Activated T-cell treated with anti-CD3 and anti-CD28 coated beads for 48 hours (primary cell): ENCODE results near the gene TALDO1.
A peak's percentile ranks its signal among the peaks of the same experiment; 100 is the strongest.
"Not testable (repeated sequence)": the region's sequence is repeated elsewhere in the genome, so short reads cannot be mapped to it uniquely, and the experiment has no call there.

ENCODE experiments used
- DNase-seq: peaks from one replicate; pipeline ENCODE4 v3.0.0-alpha.2; 2020; ENCODE audit warnings: low read depth

Gene TALDO1

DNA sequence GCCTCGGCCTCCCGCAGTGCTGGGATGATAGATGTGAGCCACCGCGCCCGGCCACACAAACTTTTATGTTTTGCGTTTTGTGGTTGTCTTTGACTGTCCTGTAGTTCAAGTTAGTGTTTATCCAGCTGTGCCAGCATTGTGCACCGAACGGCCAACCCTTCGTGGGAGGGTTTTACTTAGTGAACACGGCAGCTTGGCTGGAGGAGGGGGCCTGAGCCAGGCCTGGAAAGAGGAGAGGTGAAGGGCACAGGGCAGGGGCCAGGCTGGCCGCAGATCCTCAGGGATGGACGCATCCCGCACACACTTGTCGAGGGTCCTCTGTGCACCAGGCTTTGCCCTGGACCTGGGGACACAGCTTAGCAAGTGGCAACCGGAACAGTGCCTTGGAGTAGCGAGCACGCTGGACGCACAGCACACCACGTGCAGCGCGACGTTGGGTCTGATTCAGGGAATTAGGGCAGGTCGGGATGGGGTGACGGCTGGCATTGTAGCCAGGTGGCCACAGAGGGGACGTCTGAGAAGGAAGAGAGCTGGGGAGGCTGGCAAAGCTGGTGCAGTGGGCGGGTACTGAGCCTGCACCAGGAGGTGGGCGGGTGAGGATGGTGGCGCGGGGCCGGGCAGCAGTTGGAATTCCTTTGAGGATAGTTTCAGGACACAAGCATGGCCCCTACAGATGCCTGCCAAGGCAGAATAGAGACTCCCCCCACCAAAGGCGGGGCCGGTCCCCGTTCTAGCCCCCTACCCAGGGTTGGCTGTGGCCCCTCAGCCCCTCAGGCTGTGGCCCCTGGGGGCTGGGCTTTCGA is 27.8 kb upstream of the TALDO1 start:
- no peak for DNase-seq

DNA sequence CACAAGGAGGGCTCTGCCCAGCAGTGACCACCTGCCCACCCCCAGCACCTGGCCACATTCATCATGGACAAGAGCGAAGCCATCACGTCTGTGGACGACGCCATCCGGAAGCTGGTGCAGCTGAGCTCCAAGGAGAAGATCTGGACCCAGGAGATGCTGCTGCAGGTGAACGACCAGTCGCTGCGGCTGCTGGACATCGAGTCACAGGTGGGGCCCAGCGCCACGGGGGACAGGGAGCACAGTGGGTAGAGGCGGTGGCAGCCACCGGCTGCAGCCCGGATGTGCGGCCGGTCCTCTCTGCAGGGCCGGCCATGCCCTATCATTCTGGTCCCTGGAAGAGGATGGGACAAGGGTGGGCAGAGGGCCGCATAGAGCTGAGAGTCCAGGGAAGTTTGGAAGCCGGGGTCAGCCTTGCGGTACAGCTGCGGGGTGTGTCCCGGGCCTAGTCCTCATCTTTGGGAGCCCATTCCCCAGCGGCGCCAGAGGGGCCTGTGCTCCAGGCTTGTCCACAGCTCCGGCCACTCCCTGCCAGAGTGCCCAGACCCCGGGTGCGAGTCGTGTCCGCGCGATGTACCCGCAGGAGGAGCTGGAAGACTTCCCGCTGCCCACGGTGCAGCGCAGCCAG is 27.1 kb upstream of the TALDO1 start:
- no peak for DNase-seq

DNA sequence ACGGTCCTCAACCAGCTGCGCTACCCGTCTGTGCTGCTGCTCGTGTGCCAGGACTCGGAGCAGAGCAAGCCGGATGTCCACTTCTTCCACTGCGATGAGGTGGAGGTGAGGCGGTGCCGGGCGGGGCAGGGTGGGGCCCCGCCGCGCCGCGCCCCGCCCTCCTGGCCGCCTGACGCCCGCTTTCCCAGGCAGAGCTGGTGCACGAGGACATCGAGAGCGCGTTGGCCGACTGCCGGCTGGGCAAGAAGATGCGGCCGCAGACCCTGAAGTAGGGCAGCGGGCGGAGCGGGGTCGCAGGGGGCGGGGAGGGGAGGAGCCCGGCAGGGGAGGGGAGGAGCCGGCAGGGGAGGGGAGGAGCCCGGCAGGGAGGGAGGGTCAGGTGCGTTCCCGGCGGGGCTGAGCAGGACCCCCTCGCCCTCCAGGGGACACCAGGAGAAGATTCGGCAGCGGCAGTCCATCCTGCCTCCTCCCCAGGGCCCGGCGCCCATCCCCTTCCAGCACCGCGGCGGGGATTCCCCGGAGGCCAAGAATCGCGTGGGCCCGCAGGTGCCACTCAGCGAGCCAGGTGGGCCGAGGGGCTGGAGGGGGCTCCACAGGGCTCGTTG is 26.5 kb upstream of the TALDO1 start:
- DNase-seq, result no peak

DNA sequence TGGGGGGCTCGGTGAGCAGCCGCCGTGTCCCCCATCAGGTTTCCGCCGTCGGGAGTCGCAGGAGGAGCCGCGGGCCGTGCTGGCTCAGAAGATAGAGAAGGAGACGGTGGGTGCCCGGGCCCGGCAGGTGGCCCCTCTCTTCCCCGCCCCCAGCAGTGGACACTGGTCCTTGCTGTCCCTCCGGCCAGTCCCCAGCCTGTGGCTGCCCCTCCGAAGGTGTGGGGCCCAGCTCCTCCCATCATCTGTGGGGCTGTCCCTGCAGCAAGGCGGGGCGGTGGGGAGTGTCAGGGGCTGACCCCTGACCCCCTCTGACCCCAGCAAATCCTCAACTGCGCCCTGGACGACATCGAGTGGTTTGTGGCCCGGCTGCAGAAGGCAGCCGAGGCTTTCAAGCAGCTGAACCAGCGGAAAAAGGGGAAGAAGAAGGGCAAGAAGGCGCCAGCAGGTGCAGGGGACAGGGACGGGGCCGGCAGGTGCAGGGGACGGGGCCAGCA is 26.0 kb upstream of the TALDO1 start:
- DNase-seq, result no peak

DNA sequence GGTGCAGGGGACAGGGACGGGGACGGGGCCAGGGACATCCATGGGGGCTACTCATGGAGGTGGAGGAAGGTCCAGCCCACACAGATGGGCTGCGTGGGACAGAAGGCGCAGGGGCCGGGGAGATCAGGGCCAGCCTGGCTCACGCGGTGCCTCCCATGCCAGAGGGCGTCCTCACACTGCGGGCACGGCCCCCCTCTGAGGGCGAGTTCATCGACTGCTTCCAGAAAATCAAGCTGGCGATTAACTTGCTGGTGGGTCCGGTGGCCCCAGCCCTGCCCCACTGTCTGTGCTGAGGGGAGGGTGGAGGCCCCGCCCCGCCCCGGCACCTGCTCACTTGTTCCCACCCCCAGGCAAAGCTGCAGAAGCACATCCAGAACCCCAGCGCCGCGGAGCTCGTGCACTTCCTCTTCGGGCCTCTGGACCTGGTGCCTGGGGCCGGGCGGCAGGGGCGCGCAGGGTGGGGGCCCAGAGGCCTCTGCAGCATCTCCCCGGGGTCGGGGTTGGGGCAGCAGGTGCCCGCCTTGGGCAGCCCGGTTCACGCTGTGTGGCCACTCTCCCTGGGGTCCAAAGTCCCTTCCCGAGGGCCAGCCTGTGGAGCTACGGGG is 25.4 kb upstream of the TALDO1 start:
- DNase-seq, result peak; percentile 37

DNA sequence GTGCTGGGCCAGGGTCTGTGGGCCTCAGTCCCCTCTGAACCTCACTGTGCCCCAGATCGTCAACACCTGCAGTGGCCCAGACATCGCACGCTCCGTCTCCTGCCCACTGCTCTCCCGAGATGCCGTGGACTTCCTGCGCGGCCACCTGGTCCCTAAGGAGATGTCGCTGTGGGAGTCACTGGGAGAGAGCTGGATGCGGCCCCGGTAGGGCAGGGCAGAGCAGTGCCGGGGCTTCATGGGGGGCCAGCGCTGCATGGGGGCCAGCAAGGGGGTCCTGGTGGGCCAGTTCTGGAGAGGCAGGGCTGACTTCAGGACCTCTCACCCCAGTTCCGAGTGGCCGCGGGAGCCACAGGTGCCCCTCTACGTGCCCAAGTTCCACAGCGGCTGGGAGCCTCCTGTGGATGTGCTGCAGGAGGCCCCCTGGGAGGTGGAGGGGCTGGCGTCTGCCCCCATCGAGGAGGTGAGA is 24.9 kb upstream of the TALDO1 start:
- no peak for DNase-seq

DNA sequence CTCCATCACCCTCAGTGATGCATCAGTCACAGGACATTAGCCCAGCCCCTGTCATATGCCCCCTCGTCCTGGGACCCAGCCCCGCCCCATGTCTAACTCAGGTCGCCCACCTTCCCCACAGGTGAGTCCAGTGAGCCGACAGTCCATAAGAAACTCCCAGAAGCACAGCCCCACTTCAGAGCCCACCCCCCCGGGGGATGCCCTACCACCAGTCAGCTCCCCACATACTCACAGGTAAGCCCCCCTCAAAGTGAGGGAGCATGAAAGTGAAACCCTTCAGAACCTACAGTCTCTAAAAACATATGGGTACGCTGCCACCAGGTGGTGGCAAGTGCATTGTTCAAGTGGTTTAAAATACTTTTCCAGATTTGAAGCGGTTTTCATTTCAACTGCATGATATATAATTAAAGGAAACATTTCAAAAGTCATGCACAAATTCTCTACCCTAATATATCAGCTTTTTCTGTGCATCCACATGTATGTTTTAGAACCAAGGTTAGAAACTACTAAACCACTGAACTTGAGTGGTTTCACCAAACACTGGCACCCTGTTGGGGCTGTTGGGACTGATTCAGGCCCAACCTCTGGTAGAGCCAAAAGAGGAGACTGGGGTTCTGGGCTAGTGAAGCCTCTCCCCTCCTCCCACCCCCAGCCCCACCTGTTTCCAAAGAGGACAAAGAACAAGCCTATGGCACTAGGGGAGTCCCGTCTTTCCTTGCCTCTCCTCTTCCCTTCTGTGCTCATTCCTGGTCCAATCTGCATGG is 24.0 kb upstream of the TALDO1 start:
- no peak for DNase-seq

DNA sequence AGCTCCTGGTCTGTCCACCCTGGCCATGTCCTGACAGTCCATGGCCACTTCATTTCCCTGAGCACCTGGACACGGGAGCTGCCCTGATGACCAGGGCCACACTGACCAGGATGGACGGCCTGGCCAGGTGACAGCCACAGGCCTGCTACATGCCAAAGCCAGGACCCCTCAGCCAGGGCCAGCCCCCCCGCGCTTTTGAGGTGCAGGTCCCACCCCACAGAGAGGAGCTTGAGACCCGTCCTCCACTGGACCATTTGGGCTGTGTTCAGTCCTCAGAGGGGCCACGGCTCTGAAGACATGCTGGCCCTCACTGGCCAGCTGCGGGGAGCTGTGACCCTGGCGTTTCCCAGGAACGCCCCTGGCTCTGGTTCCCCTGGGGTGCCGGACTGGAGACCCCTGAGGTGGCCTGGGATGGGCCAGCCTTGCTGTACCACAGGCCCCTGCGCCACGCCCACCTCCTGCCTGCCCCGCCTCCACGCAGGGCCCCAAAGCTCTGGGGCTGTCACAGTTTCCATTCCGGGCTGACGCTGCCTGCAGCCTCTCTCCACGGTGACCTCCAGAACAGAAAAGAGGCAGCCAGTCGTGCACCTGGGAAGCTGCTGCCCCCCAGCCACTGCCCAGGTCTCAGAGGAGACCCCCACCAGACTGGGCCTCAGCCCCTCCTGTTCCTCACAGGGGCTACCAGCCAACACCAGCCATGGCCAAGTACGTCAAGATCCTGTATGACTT is 23.1 kb upstream of the TALDO1 start:
- DNase-seq, result no peak

DNA sequence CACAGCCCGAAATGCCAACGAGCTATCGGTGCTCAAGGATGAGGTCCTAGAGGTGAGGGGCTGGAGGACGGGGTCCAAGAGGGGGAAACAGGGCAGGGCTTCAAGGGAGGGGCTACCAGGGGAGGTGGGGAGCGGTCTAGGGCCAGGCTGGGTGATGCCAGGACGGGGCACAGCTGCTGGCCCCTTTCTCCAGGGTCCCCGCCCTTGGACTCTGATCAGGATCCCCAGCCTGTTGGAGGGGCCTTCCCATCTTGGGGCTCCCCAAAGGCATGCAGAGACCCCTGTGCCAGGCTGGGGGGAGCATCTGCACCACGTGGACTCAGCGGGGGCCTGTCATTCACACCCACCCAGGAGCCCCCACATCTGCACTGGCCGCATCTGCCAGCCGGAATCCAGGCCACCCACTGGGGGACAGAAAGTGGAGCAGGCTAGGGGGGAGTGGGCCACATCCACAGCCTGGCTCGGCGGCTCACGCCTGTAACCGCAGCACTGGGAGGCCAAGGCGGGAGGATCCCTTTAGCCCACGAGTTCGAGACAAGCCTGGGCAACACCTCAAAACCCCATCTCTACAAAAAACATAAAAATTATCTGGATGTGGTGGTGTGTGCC is 22.4 kb upstream of the TALDO1 start:
- no peak for DNase-seq

DNA sequence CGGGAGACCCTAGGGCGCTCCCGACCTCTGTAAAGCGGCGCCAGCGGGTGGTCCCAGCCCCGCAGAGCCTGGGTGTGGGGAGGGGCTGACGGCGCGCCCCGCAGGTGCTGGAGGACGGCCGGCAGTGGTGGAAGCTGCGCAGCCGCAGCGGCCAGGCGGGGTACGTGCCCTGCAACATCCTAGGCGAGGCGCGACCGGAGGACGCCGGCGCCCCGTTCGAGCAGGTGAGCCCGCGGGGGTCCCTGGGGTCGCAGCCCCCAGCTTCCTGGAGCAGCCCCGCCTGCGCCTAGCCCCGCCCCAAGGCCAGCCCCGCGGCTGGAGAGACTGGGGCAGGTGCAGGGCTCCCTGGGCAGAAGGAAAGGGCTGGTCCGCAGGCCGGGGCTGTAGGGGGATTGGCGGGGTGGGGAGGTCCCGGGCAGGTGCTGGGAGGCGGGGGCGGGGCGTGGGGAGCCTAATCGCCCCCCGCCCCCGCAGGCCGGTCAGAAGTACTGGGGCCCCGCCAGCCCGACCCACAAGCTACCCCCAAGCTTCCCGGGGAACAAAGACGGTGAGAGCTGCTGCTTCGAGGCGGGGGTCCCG is 21.6 kb upstream of the TALDO1 start:
- DNase-seq, result no peak

DNA sequence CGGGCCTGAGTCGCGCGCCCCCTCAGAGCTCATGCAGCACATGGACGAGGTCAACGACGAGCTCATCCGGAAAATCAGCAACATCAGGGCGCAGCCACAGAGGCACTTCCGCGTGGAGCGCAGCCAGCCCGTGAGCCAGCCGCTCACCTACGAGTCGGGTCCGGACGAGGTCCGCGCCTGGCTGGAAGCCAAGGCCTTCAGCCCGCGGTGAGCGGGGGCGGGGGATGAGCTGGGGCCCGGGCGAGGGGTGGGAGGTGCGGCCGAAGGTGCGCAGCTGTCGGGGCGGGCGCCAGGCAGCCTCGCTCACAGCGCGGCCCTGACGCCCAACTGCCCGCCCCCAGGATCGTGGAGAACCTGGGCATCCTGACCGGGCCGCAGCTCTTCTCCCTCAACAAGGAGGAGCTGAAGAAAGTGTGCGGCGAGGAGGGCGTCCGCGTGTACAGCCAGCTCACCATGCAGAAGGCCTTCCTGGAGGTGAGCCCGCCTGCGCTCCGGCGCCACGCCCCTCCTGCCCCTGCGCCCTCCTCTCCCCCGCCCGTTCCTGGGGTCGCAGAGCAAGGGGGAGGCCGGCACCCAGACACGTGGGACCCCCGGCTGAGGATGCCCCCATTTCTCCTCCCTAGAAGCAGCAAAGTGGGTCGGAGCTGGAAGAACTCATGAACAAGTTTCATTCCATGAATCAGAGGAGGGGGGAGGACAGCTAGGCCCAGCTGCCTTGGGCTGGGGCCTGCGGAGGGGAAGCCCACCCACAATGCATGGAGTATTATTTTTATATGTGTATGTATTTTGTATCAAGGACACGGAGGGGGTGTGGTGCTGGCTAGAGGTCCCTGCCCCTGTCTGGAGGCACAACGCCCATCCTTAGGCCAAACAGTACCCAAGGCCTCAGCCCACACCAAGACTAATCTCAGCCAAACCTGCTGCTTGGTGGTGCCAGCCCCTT is 20.7 kb upstream of the TALDO1 start:
- peak; percentile 38 for DNase-seq

DNA sequence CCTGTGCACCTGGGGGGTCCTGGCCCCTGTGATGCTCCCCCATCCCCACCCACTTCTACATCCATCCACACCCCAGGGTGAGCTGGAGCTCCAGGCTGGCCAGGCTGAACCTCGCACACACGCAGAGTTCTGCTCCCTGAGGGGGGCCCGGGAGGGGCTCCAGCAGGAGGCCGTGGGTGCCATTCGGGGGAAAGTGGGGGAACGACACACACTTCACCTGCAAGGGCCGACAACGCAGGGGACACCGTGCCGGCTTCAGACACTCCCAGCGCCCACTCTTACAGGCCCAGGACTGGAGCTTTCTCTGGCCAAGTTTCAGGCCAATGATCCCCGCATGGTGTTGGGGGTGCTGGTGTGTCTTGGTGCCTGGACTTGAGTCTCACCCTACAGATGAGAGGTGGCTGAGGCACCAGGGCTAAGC is 20.0 kb upstream of the TALDO1 start:
- DNase-seq, result no peak

DNA sequence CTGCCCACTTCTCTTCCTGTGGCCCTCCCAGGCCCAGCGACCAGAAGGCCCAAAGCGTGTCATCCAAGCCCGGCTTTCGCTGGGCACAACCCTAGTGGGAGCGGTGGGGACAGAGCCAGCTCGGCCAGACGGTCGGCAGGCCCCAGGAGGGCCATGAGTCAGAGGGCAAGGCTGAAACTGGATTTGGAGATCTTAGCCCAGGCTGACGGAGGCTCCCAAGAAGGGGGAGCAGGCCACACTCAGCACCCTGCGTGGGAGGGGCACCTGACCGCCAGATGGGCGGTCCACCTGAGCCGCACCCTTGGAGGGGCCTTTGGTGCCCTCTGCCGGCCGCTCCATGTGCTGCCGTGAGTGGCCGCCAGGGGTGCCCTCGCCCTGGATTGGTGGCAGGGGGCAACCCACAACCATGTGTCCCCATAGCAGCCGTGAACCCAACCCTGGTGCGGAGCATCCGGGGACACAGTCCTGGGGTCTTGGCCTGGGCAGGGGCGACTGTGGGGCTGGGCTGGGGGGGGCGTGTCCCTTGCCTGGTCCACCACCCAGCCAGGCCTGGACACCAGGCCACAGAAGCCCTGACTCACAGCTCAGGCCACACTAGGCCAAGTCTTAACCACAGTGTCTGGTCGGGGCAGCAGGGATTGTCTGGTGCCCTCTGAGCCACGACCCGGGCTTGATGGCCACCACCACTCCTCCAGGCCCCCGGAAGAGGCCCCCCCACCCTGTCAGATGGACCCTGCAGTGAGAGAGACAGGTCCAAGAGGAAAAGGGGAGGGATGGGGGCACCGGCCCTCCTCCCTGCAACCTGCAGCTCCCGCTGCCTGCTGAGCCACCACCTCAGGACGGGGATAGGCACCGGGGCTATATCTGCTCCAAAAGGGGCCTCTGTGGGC is 19.2 kb upstream of the TALDO1 start:
- DNase-seq, result peak; percentile 83

DNA sequence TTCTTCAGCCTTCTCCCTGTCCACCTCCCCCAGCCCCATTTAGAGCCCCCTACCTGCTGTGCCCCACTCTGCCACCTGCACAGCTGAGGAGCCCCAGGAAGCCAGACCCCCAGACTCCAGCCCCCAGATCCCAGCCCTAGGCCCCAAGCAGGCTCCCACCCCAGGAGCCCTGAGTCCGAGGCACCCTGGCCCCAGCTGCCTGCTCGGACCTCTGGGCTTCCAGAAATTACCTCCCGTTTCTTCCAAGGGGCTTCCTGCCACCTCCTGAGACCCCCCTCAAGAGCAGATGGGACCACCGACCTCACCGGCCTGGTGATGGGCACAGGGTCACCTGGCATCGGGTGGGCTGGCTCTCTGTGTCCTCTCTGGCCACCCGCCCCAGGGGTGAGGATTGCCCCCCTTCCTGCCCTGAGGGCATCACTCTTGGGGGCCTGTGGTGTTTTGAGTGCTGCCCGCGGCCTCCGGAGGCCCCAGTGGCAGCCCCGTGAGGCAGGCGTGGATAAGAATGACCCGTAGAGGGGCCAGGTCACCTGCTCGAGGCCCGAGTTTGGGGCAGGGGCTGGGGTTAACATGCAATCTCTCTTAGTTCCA is 18.3 kb upstream of the TALDO1 start:
- DNase-seq, result no peak

DNA sequence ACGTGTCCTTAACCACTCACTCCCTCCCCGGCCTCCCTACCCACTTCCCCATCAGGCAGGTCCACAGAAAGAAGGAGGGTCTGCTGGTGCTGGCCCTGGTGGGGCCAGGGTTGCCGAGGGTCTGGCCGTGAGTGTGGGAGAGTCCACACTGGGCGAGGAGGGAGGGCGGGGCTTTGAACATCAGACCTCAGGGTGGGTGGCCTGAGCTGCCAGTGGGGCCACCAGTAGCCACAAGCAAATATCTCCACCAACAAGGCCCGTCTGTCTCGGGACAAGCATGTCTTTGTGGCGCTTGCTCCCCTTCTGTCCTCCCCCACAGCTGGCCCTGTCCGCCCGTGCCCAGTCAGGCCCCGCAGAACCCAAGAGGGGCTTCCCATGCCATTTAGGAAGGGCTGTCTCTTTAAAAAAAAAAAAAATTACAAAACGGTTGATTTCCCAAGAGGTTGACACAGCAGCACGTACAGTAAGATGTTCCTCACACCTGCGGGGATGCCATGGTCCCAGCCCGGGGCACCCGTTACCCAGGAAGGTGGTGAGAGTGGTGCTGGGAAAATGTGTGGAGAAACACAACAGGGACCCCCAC is 17.7 kb upstream of the TALDO1 start:
- DNase-seq, result no peak

DNA sequence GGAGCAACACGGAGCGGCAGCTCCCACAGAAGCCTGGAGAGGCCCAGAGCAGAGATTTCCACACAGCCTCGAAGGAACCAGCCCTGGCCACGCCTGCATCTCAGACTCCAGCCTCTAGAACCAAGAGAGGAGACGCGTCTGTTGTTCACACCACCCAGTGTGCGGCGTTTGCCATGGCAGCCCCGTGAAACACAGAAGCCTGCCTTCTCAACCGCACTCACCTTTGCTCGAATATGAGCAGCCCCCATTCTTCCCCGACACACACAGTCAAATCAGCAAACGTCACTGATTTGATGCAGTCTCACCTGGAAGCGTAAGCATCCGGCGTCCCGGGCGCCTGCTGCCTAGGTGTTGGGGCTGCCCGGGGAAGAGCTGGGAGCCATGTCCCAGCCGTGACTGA is 14.2 kb upstream of the TALDO1 start:
- no peak for DNase-seq

DNA sequence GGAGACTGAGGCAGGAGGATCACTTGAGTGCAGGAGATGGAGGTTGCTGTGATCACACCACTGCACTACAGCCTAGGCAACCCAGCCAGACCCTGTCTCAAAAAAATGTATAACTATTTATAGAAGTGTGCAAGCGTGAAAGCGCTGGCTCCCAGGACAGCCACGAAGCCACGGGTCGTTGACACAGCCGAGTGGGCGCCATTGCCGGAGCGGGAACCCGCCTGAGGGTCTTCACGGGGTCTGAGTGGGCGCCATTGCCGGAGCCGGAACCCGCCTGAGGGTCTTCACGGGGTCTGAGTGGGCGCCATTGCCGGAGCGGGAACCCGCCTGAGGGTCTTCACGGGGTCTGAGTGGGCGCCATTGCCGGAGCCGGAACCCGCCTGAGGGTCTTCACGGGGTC is 12.7 kb upstream of the TALDO1 start:
- not testable (repeated sequence) for DNase-seq
